Measurements from ENCODE around the gene CTNNA3.
A peak's percentile ranks its signal among the peaks of the same experiment; 100 is the strongest.

CTNNA3 gene

DNA sequence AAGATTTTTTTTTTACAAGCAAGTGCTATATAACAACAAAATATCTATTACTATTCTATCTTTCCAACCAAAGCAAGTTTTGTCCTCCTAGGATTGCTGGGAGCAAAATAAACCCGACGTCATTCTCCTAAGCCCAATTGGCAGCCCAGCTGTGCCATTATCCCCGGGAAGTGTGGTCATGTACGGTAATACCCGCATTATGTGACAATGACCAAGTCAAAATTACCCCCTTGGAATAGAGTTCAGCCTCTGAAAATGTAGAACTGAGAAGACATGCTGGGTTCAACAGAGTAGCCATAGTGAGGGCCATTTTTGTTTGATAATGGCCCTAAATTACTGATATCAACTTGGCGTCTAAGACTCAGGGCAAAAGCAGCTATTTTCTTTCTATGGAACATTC is 554.7 kb downstream of the CTNNA3 start:
- TF ChIP-seq, protein P1, sequence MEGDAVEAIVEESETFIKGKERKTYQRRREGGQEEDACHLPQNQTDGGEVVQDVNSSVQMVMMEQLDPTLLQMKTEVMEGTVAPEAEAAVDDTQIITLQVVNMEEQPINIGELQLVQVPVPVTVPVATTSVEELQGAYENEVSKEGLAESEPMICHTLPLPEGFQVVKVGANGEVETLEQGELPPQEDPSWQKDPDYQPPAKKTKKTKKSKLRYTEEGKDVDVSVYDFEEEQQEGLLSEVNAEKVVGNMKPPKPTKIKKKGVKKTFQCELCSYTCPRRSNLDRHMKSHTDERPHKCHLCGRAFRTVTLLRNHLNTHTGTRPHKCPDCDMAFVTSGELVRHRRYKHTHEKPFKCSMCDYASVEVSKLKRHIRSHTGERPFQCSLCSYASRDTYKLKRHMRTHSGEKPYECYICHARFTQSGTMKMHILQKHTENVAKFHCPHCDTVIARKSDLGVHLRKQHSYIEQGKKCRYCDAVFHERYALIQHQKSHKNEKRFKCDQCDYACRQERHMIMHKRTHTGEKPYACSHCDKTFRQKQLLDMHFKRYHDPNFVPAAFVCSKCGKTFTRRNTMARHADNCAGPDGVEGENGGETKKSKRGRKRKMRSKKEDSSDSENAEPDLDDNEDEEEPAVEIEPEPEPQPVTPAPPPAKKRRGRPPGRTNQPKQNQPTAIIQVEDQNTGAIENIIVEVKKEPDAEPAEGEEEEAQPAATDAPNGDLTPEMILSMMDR (IDR thresholded peaks at IDR 0.05; ENCODE audit: low read depth, low read length) = no peak
- H3K4me3 ChIP-seq (replicated peaks in 1 of 2; ENCODE audit: low read depth in 2 of 2, low read length in 2 of 2) = no peak overlapping the region
- no peak for DNase-seq (ENCODE audit: low read depth in 2 of 2)

DNA sequence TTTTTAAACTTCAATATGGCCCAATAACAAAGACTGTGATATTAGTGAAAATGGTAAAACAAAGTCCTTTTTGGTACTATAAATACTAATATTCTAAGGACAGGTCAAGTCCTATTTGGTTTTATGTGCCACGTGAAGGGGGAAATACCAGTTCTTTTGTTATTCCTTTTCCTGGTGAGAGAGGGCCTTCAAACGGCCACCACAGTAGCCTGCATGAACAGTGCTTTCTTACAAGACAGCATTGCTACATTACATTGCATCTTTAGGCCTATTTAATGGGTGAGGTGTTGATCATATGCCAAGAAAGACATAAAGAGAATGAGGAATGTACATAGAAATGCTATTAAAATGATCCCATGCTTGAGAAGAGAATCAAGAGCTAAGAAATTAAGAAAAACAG is 555.4 kb downstream of the CTNNA3 start:
- no peak overlapping the region for H3K4me3 ChIP-seq (replicated peaks in 1 of 2; ENCODE audit: low read depth in 2 of 2, low read length in 2 of 2)
- TF ChIP-seq, protein P1 (IDR thresholded peaks at IDR 0.05; ENCODE audit: low read depth, low read length) = no peak
- no peak for DNase-seq (ENCODE audit: low read depth in 2 of 2)

DNA sequence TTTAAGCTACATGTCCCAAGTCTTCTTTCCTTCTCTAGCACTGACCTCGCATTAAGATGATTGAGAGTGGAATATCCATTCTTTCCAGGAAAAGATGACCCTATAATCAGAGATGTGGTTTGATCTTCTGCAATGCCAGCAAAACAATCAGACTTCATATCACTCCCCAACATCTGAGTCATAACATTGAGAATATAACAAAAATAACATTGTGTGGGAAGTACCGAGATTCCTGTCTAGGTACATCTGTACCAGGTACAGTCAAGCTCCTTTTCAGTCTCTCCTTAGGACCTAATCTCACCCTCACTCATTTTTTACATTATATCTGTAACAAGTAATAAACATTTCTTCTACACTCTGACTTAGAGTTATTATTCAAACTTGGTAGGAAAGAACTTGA is 568.6 kb downstream of the CTNNA3 start:
- no peak overlapping the region for H3K4me3 ChIP-seq (replicated peaks in 1 of 2; ENCODE audit: low read depth in 2 of 2, low read length in 2 of 2)
- TF ChIP-seq, protein P1 (IDR thresholded peaks at IDR 0.05; ENCODE audit: low read depth, low read length) = no peak
- DNase-seq (ENCODE audit: low read depth in 2 of 2) = no peak

DNA sequence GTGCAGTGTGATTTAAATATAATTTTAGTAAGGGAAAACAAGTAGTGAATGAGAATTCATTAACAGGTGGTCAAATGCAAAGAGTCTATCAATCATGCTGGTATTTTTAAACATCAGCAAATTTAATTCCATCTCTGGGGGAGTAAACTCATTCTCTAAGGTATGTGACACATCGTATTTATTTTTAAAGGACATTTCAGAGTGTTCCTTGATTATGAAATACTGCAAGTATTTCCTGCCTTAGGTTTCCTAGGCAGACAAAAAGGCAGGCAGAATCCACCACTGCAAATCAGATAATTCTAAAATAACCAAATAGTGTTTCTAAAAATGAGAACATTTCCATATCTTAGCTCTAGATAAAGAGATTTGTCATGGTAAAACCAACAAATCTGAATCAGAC is 576.3 kb downstream of the CTNNA3 start:
- H3K4me3 ChIP-seq (replicated peaks in 1 of 2; ENCODE audit: low read depth in 2 of 2, low read length in 2 of 2) = no peak overlapping the region
- peak in 1 of 2 donors; percentile 34 for DNase-seq (ENCODE audit: low read depth in 2 of 2)
- TF ChIP-seq, protein P1 (IDR thresholded peaks at IDR 0.05; ENCODE audit: low read depth, low read length) = no peak

DNA sequence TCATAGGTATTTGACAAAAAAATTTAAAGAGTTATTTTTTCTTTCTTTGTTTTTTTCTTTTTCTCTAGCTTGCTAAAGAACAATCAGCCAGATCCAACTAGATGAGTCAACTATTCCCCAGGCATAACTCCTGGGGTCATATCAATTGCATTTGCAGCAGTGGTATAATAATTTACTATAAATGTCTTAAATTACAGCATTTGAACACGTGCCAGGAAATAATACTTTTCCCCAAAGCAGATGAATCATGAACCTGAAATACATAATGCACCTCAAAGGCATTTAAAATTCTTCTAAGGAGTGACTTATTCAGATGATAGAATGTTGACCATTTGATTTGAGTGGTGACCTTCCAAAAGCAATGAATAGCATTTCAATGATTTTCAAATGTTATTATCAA is 580.0 kb downstream of the CTNNA3 start:
- H3K4me3 ChIP-seq (replicated peaks in 1 of 2; ENCODE audit: low read depth in 2 of 2, low read length in 2 of 2) = no peak overlapping the region
- peak in 1 of 2 donors; percentile 71 for DNase-seq (ENCODE audit: low read depth in 2 of 2)
- TF ChIP-seq, protein P1 (IDR thresholded peaks at IDR 0.05; ENCODE audit: low read depth, low read length) = no peak

DNA sequence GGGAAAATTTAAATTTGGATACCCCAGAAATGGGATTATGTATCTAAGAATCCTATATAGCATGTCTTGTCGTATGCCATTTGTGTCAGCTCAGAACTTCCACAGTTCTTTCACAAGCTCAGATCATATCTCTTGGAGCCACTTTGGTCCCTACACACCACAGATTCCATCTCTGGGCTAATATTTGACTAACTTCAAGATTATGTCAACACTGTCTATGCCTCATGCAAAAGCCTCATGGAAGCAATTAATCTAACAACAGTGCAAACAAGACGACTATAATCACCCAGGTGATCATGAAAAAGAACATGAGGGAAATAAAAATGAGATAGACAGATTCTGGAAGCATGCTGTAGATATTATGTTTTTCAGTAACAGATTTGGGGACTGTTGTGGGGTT is 581.0 kb downstream of the CTNNA3 start:
- TF ChIP-seq, protein P1 (IDR thresholded peaks at IDR 0.05; ENCODE audit: low read depth, low read length) = no peak
- H3K4me3 ChIP-seq (replicated peaks in 1 of 2; ENCODE audit: low read depth in 2 of 2, low read length in 2 of 2) = no peak overlapping the region
- no peak for DNase-seq (ENCODE audit: low read depth in 2 of 2)

DNA sequence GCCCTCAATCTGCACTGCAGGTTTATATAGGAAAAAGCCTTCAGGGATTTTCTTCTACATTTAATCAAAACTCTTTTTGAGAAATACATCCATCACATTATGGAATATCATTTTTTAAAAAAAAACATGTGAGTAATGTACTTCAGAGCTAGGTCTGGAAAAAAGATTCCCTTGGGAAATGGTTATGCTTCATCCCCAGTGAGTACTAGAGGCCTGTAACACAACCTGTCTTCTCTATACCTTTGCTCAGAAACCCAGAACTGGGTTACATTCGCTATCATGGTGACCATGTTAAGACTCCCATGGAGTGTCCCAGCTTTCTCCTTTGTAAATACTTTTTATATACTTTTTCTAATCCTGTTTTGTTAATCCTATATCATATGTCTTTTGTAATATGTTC is 583.2 kb downstream of the CTNNA3 start:
- DNase-seq (ENCODE audit: low read depth in 2 of 2) = peak in 1 of 2 donors; percentile 37
- no peak overlapping the region for H3K4me3 ChIP-seq (replicated peaks in 1 of 2; ENCODE audit: low read depth in 2 of 2, low read length in 2 of 2)
- TF ChIP-seq, protein P1 (IDR thresholded peaks at IDR 0.05; ENCODE audit: low read depth, low read length) = no peak
